Measurements from ENCODE around the gene HES2. TPM values are rescaled to one million over a fixed set of nuclear protein-coding genes. Genes with fewer than 3 reads are reported as not detected.

HES2 gene
- total RNA-seq, 1 donor from 2014 or later, result not detected

- Mint-ChIP-seq H3K27me3 (peaks cover 54% of the 10 kb centered on the region), H3K4me1 (peaks cover 15% of the 10 kb centered on the region), H3K4me3 (peak overlapping the region; percentile 7), H3K27ac (no peak overlapping the region), H3K36me3 (ENCODE audit: low read depth) (no peaks in the 10 kb centered on the region), H3K9me3 (no peaks in the 10 kb centered on the region)
- POLR2A ChIA-PET, result no interaction called here
- intact Hi-C loops (cut with micrococcal nuclease), result no loop called here
- DNase-seq (no peak), ATAC-seq (ENCODE audit: low read depth) (no peak)
- CTCF ChIA-PET, result interaction anchor here (1.5 kb wide), 1 partner anchor 179 kb away, joined by 3 read pairs; no protein-coding TSS in a partner anchor
- no peak for TF ChIP-seq CTCF (IDR thresholded peaks at IDR 0.05)
These were observed 829 bp upstream of the HES2 start for GRCh38 chr1:6420454-6421042.

GRCh38 chr1:6419397-6419803 lies 319 bp downstream of the HES2 start:
- intact Hi-C loops (cut with micrococcal nuclease), result no loop called here
- no peaks in the 10 kb centered on the region for H3K36me3 Mint-ChIP-seq (ENCODE audit: low read depth)
- peaks cover 12% of the 10 kb centered on the region for H3K4me1 Mint-ChIP-seq
- H3K27me3 Mint-ChIP-seq, result peaks cover 57% of the 10 kb centered on the region
- H3K27ac Mint-ChIP-seq, result no peak overlapping the region
- DNase-seq, result no peak
- ATAC-seq (ENCODE audit: low read depth), result no peak
- TF ChIP-seq CTCF (IDR thresholded peaks at IDR 0.05), result no peak
- H3K9me3 Mint-ChIP-seq, result no peaks in the 10 kb centered on the region
- no peak overlapping the region for H3K4me3 Mint-ChIP-seq
- POLR2A ChIA-PET, result no interaction called here
- CTCF ChIA-PET, result interaction anchor here (0.7 kb wide), 1 partner anchor 19 kb away, joined by 3 read pairs; no protein-coding TSS in a partner anchor

GRCh38 chr1:6418668-6419396 lies 887 bp downstream of the HES2 start:
- ATAC-seq (ENCODE audit: low read depth) (no peak), DNase-seq (no peak)
- ChIA-PET POLR2A (no interaction called here), CTCF (no interaction called here)
- Mint-ChIP-seq H3K9me3 (no peaks in the 10 kb centered on the region), H3K4me1 (peaks cover 6% of the 10 kb centered on the region), H3K27ac (no peak overlapping the region), H3K27me3 (peaks cover 56% of the 10 kb centered on the region), H3K4me3 (no peak overlapping the region), H3K36me3 (ENCODE audit: low read depth) (no peaks in the 10 kb centered on the region)
- TF ChIP-seq CTCF (IDR thresholded peaks at IDR 0.05), result no peak
- intact Hi-C loops (cut with micrococcal nuclease), result no loop called here

- ChIA-PET CTCF (no interaction called here), POLR2A (no interaction called here)
- Mint-ChIP-seq H3K27ac (no peak overlapping the region), H3K36me3 (ENCODE audit: low read depth) (no peaks in the 10 kb centered on the region), H3K4me3 (no peak overlapping the region), H3K27me3 (peaks cover 54% of the 10 kb centered on the region), H3K4me1 (peaks cover 3% of the 10 kb centered on the region), H3K9me3 (no peaks in the 10 kb centered on the region)
- intact Hi-C loops (cut with micrococcal nuclease), result no loop called here
- DNase-seq (no peak), ATAC-seq (ENCODE audit: low read depth) (no peak)
- no peak for TF ChIP-seq CTCF (IDR thresholded peaks at IDR 0.05)
These were observed 1.6 kb downstream of the HES2 start for GRCh38 chr1:6417961-6418667.

- POLR2A ChIA-PET, result no interaction called here
- no peak for TF ChIP-seq CTCF (IDR thresholded peaks at IDR 0.05)
- CTCF ChIA-PET, result no interaction called here
- no peak overlapping the region for H3K27ac Mint-ChIP-seq
- DNase-seq, result no peak
- H3K4me3 Mint-ChIP-seq, result no peak overlapping the region
- H3K4me1 Mint-ChIP-seq, result peaks cover 3% of the 10 kb centered on the region
- no peak for ATAC-seq (ENCODE audit: low read depth)
- H3K36me3 Mint-ChIP-seq (ENCODE audit: low read depth), result no peaks in the 10 kb centered on the region
- intact Hi-C loops (cut with micrococcal nuclease), result no loop called here
- peaks cover 55% of the 10 kb centered on the region for H3K27me3 Mint-ChIP-seq
- no peaks in the 10 kb centered on the region for H3K9me3 Mint-ChIP-seq
These were observed 2.8 kb downstream of the HES2 start for GRCh38 chr1:6416906-6417305.

All from activated B cell treated with CpG ODN at 0.5 μM for 24 hours (primary cell).